HCT116 (cell line): ENCODE data around the gene CLEC4M. TPM values are rescaled to one million over a fixed set of nuclear protein-coding genes. Genes with fewer than 3 reads are reported as not detected.
"Not testable (repeated sequence)": the region's sequence is repeated elsewhere in the genome, so short reads cannot be mapped to it uniquely, and the experiment has no call there.

Experiments
- ATAC-seq: fragments of 200-7000 bp; cut with Tn5 transposase; 2 replicates; pipeline ENCODE4 v1.9.1; 2020; ENCODE audit warnings: mild to moderate bottlenecking, moderate library complexity
- BruUV-seq: library from RNA; stranded (reverse); fragments of 400-500 nt; replicated peaks from 2 replicates; lab custom pipeline; 2021; lab: Mats Ljungman, UMichigan
- CTCF ChIA-PET: fragments of 300-600 bp; sonication (Branson Sonifier 250); formaldehyde crosslinking; loops from one replicate; lab custom pipeline; 2021; ENCODE audit warnings: antibody characterized with exemption; lab: Charles Lee
- POLR2A ChIA-PET: fragments of 300-600, 350-600 bp; sonication (Branson Sonifier 250); formaldehyde crosslinking; loops from one replicate; lab custom pipeline; 2021; ENCODE audit warnings: antibody characterized with exemption; lab: Charles Lee
- RAD21 ChIA-PET, 2 experiments: fragments of 300-600 bp; sonication (Branson Sonifier 250); formaldehyde crosslinking; loops; one replicate each; lab custom pipeline; 2023; ENCODE audit warnings: low total read pairs in 2 of 2; ENCODE audit not compliant: uncharacterized antibody in 2 of 2, unreplicated experiment in 2 of 2, low non-redundant PET in 1 of 2; lab: Charles Lee
- DNase-seq: peaks from one replicate; pipeline ENCODE4 v3.0.0-alpha.2; 2010; ENCODE audit warnings: low read depth, low spot score
- H2AFZ ChIP-seq: fragments of 200-600 bp; shearing (Covaris generic), sonication (generic); 2 replicates; pipeline ENCODE4 v1.6.1; 2017; ENCODE audit warnings: low read depth, mixed run types, mixed read lengths, antibody characterized with exemption, low read length; ENCODE audit not compliant: poor library complexity, severe bottlenecking
- H3K27ac ChIP-seq: 2 replicates; pipeline ENCODE4 v1.5.1; 2012; ENCODE audit warnings: low read depth, low read length
- H3K27me3 ChIP-seq: fragments of 200-600 bp; sonication (generic); 2 replicates; pipeline ENCODE4 v1.6.1; 2016; ENCODE audit warnings: mixed run types, low read length, mixed read lengths; ENCODE audit not compliant: insufficient read depth
- H3K36me3 ChIP-seq, 2 experiments: fragments of 200-500 bp in 1 of 2; fragments of 200-600 bp in 1 of 2; sonication (Bioruptor generic) in 1 of 2; sonication (generic) in 1 of 2; 2 replicates each; pipeline versions ENCODE4 v1.5.1 to v1.6.1; 2014 to 2016; ENCODE audit warnings: low read length in 2 of 2, inconsistent platforms in 1 of 2, mixed read lengths in 1 of 2, mixed run types in 1 of 2; ENCODE audit not compliant: insufficient read depth in 2 of 2, control insufficient read depth in 1 of 2
- H3K4me1 ChIP-seq, 2 experiments: fragments of 200-600 bp in 1 of 2; sonication (generic) in 1 of 2; 2 replicates each; pipeline versions ENCODE4 v1.5.1 to v1.6.1; 2012 to 2017; ENCODE audit warnings: low read length in 2 of 2, inconsistent platforms in 1 of 2, mild to moderate bottlenecking in 1 of 2, mixed read lengths in 1 of 2, mixed run types in 1 of 2, moderate library complexity in 1 of 2; ENCODE audit not compliant: insufficient read depth in 2 of 2, control insufficient read depth in 1 of 2
- H3K4me2 ChIP-seq: fragments of 200-600 bp; sonication (generic); 2 replicates; pipeline ENCODE4 v1.6.1; 2017; ENCODE audit warnings: mixed run types, low read length, mixed read lengths
- H3K4me3 ChIP-seq, 2 experiments: fragments of 200-600 bp in 1 of 2; sonication (generic) in 1 of 2; replicated peaks in 1 of 2; 2 replicates each; pipeline ENCODE4 v1.5.1; 2011 to 2016; ENCODE audit warnings: low read length in 2 of 2, control low read depth in 1 of 2, low read depth in 1 of 2, mild to moderate bottlenecking in 1 of 2, mixed read lengths in 1 of 2, mixed run types in 1 of 2
- H3K79me2 ChIP-seq: fragments of 200-600 bp; sonication (generic); 2 replicates; pipeline ENCODE4 v1.6.1; 2017; ENCODE audit warnings: mild to moderate bottlenecking, mixed run types, low read length, moderate library complexity, mixed read lengths; ENCODE audit not compliant: insufficient read depth
- H3K9ac ChIP-seq: fragments of 200-600 bp; sonication (generic); 2 replicates; pipeline ENCODE4 v1.6.1; 2016; ENCODE audit warnings: low read length, mixed read lengths
- H3K9me2 ChIP-seq: fragments of 200-600 bp; sonication (generic), shearing (Covaris generic); 2 replicates; pipeline ENCODE4 v1.6.1; 2017; ENCODE audit warnings: mixed run types, mild to moderate bottlenecking, moderate library complexity; ENCODE audit not compliant: insufficient read depth
- H3K9me3 ChIP-seq, 2 experiments: fragments of 200-500 bp in 1 of 2; fragments of 200-600 bp in 1 of 2; sonication (Bioruptor generic) in 1 of 2; sonication (generic) in 1 of 2; 2 replicates each; pipeline ENCODE4 v1.6.1; 2014 to 2017; ENCODE audit warnings: low read length in 2 of 2, mixed read lengths in 2 of 2, inconsistent platforms in 1 of 2, low read depth in 1 of 2, mild to moderate bottlenecking in 1 of 2, mixed run types in 1 of 2, moderate library complexity in 1 of 2; ENCODE audit not compliant: control insufficient read depth in 1 of 2, insufficient read depth in 1 of 2
- H4K20me1 ChIP-seq: fragments of 200-600 bp; sonication (generic), shearing (Covaris generic); 2 replicates; pipeline ENCODE4 v1.6.1; 2017; ENCODE audit warnings: mixed run types, mild to moderate bottlenecking, moderate library complexity; ENCODE audit not compliant: insufficient read depth
- CBX3 ChIP-seq: IDR thresholded peaks from 2 replicates; pipeline ENCODE4 v1.6.1; 2012; ENCODE audit warnings: low read depth
- EZH2 ChIP-seq: fragments of 200-600 bp; sonication (generic); IDR thresholded peaks from 2 replicates; pipeline ENCODE4 v1.6.1; 2017; ENCODE audit warnings: antibody characterized with exemption, mixed run types
- FOSL1 ChIP-seq: IDR thresholded peaks from 2 replicates; pipeline ENCODE4 v1.6.1; 2012; ENCODE audit warnings: low read depth
- MAX ChIP-seq: IDR thresholded peaks from 2 replicates; pipeline ENCODE4 v1.6.1; 2012
- POLR2A ChIP-seq: IDR thresholded peaks from 2 replicates; pipeline ENCODE4 v1.7.0; 2011; ENCODE audit warnings: borderline replicate concordance; ENCODE audit not compliant: insufficient read depth, insufficient read length; ENCODE audit errors: extremely low read depth
- POLR2AphosphoS5 ChIP-seq: IDR thresholded peaks from 2 replicates; pipeline ENCODE4 v1.6.1; 2011; ENCODE audit warnings: mild to moderate bottlenecking, low read depth, low read length, moderate library complexity
- SIN3A ChIP-seq: IDR thresholded peaks from 2 replicates; pipeline ENCODE4 v1.6.1; 2012; ENCODE audit warnings: low read depth
- SRF ChIP-seq: IDR thresholded peaks from 2 replicates; pipeline ENCODE4 v1.6.1; 2012; ENCODE audit warnings: low read depth
- TCF7L2 ChIP-seq: IDR thresholded peaks from 2 replicates; pipeline ENCODE4 v1.7.0; 2011; ENCODE audit warnings: borderline replicate concordance, inconsistent platforms; ENCODE audit not compliant: insufficient read depth, insufficient read length; ENCODE audit errors: extremely low read depth
- YY1 ChIP-seq: IDR thresholded peaks from 2 replicates; pipeline ENCODE4 v1.6.1; 2011; ENCODE audit warnings: low read length, low read depth, moderate library complexity, mild to moderate bottlenecking; ENCODE audit not compliant: insufficient replicate concordance; ENCODE audit errors: extremely low read depth
- intact Hi-C: fragments of 100-400 bp; cut with micrococcal nuclease; formaldehyde crosslinking; loops from 2 replicates; pipeline ENCODE4 v1.10.0; 2022
- total RNA-seq: library from RNA; stranded (reverse); gene quantifications from one replicate; pipeline ENCODE4 v1.2.1, GENCODE V29; 2021; ENCODE audit not compliant: unreplicated experiment
- TF ChIP-seq, protein P1 (sequence below): IDR thresholded peaks from 2 replicates; pipeline ENCODE4 v1.6.1; 2012

The CLEC4M gene
- total RNA-seq, 1 experiment from 2014 or later, result not detected

GRCh38 chr19:7759156-7759555 is 3.9 kb upstream of the CLEC4M start:
- Histone ChIP-seq H3K79me2 (no peaks in the 10 kb centered on the region), H3K9me3 (peaks cover 12 to 17% of the 10 kb centered on the region in 2 experiments; a peak in 2 of 4 replicates), H3K4me2 (no peak overlapping the region), H4K20me1 (no peaks in the 10 kb centered on the region), H3K9me2 (no peaks in the 10 kb centered on the region), H3K4me1 (no peaks in the 10 kb centered on the region), H3K36me3 (no peaks in the 10 kb centered on the region), H3K4me3 (no peak overlapping the region), H3K27me3 (no peaks in the 10 kb centered on the region), H3K27ac (no peak overlapping the region)
- no peak for ATAC-seq
- no TSS peak for BruUV-seq
- intact Hi-C loops, result no loop called here
- no peak for DNase-seq
- ChIA-PET RAD21 (interaction anchor here in 1 of 2 experiments (0.7 kb wide), 1 partner anchor 537 kb away, joined by 3 read pairs; no protein-coding TSS in a partner anchor), CTCF (no interaction called here), POLR2A (no interaction called here)
- TF ChIP-seq TCF7L2 (no peak), POLR2A (no peak)
- TF ChIP-seq, all 23 proteins: peak for 0
- Histone ChIP-seq H3K9ac (no peak overlapping the region), H2AFZ (no peak overlapping the region)

DNA sequence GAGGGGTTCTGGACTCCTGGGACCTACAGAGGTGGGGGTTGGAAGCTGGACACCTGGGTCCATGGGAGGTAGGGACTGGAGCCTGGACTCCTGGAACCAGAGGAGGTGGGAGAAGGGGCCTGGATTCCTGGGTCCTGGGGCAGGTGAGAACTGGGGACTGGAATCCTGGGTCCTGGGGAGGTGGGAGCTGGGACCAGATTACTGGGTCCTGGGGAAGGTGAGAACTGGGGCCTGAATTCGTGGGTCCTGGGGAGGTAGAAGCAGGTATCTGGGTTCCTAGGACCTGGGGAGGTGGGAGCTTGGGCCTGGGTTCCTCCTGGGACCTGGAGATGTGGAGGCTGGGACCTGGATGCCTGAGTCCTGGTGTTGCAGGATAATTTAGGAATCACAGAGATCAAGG is 653 bp downstream of the CLEC4M start:
- TF ChIP-seq FOSL1, result no peak
- TF ChIP-seq SRF, result no peak
- no peak for TF ChIP-seq EZH2
- TF ChIP-seq POLR2A, result no peak
- TF ChIP-seq CBX3, result no peak
- TF ChIP-seq POLR2AphosphoS5, result no peak
- TF ChIP-seq, protein P1, sequence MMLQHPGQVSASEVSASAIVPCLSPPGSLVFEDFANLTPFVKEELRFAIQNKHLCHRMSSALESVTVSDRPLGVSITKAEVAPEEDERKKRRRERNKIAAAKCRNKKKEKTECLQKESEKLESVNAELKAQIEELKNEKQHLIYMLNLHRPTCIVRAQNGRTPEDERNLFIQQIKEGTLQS, result no peak
- no peak for TF ChIP-seq MAX
- TF ChIP-seq SIN3A, result no peak
- TF ChIP-seq YY1, result no peak
- TF ChIP-seq, all 23 proteins: peak for 0
- H3K9ac ChIP-seq, result no peak overlapping the region
- ATAC-seq (no peak), DNase-seq (no peak)
- no peak overlapping the region for H3K4me2 ChIP-seq
- H4K20me1 ChIP-seq, result no peaks in the 10 kb centered on the region
- H3K4me3 ChIP-seq, result no peak overlapping the region
- no peaks in the 10 kb centered on the region for H3K9me2 ChIP-seq
- no TSS peak for BruUV-seq
- POLR2A ChIA-PET, result no interaction called here
- H2AFZ ChIP-seq, result no peak overlapping the region
- H3K79me2 ChIP-seq, result no peaks in the 10 kb centered on the region
- CTCF ChIA-PET, result no interaction called here
- H3K27ac ChIP-seq, result no peak overlapping the region
- RAD21 ChIA-PET, result no interaction called here
- H3K4me1 ChIP-seq, result no peaks in the 10 kb centered on the region
- no peaks in the 10 kb centered on the region for H3K36me3 ChIP-seq
- intact Hi-C loops, result no loop called here
- H3K9me3 ChIP-seq, result peaks cover 0 to 5% of the 10 kb centered on the region in 2 experiments; a peak in 1 of 4 replicates
- peaks cover 3% of the 10 kb centered on the region; the same call in 1 of the 2 replicates for H3K27me3 ChIP-seq

DNA sequence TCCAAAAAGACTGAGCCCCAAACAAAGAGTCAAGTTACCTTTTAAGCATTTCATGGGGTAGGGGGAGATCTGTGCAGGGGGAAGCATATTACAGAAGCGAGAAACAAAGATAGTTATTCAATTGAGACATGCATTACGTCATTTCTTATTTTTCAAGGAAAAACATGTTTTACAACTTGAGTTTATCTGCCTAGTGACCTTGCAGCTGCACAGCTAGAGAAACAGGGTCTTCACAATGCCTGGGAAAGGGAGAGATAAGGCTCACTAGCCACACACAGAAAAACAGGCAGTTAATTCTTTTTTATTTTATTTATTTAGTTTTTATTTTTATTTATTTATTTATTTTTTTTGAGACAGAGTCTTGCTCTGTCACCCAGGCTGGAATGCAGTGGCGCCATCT is 1.1 kb downstream of the CLEC4M start:
- H3K9me3 ChIP-seq, H4K20me1 ChIP-seq, H3K9ac ChIP-seq, H3K9me2 ChIP-seq, H3K4me2 ChIP-seq, H3K4me3 ChIP-seq, POLR2A ChIA-PET, DNase-seq, H3K79me2 ChIP-seq, intact Hi-C loops, H2AFZ ChIP-seq, H3K36me3 ChIP-seq, BruUV-seq, H3K4me1 ChIP-seq, H3K27me3 ChIP-seq, ATAC-seq, H3K27ac ChIP-seq, RAD21 ChIA-PET, CTCF ChIA-PET: not testable (repeated sequence)
